ENCODE measurements around the gene AUTS2.

AUTS2 gene

GRCh38 chr7:70036695-70037094, 438.4 kb downstream of the AUTS2 start:
- no peak for DNase-seq (ENCODE audit: low read depth)

GRCh38 chr7:70037171-70037933, 439.1 kb downstream of the AUTS2 start:
- DNase-seq (ENCODE audit: low read depth), result no peak

DNA sequence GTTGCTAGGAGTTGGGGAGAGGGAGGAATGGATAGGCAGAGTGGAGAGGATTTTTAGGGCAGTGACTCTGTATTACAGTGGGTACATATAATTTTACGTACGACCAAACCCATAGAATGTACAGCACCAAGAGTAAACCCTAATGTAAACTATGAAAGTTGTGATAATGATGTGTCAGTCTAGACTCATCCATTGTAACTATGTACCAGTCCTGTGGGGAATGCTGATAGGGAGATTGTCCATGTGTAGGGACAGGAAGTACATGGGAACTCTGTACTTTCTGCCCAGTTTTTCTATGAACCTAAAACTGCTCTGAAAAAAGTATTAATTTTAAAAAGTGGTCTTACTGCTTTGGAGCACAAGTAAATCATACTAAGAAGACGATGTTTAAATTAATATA, 441.8 kb downstream of the AUTS2 start:
- no peak for DNase-seq (ENCODE audit: low read depth)

DNA sequence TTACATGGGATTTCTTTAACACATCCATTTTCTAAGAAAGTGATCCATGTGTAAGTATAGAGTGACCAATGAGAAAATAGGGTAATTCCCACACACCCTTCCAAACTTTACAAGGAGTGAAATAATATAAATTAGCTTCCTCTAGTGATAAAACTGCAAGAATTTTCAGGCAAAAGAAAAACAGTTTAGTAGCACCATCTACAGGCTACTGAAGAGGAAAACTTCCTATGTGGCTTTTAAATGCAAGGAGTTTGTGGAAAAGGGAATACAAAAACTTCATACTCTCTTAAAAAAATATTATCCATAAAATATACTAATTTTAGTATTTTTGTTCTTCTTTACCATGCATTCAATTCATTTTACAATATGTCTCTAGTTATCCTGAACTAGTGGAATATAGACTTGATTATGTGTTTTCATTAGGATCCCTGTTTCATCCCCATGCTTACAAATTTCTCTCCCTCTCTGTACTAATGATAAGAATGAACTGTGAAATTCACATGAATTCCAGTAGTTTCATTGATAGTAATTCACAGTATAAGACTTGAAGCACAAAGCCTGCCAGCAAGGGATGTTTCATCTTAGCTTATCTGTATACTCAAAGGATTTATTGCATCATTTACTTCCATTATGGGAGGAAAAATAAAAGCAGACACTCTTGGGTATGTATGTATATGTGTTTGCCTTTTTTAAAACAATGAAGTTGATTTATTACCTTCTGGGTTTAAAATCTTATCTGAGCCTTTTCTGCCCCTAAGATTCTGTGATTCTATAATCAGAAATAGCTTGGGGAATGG, 442.9 kb downstream of the AUTS2 start:
- no peak for DNase-seq (ENCODE audit: low read depth)

- DNase-seq (ENCODE audit: low read depth), result no peak
These were observed 444.3 kb downstream of the AUTS2 start for GRCh38 chr7:70042533-70042932.

- no peak for DNase-seq (ENCODE audit: low read depth)
These were observed 444.8 kb downstream of the AUTS2 start for GRCh38 chr7:70043015-70043538.

- no peak for DNase-seq (ENCODE audit: low read depth)
These were observed 445.8 kb downstream of the AUTS2 start for GRCh38 chr7:70044064-70044463.

GRCh38 chr7:70044525-70044924, 446.2 kb downstream of the AUTS2 start:
- DNase-seq (ENCODE audit: low read depth), result no peak

DNA sequence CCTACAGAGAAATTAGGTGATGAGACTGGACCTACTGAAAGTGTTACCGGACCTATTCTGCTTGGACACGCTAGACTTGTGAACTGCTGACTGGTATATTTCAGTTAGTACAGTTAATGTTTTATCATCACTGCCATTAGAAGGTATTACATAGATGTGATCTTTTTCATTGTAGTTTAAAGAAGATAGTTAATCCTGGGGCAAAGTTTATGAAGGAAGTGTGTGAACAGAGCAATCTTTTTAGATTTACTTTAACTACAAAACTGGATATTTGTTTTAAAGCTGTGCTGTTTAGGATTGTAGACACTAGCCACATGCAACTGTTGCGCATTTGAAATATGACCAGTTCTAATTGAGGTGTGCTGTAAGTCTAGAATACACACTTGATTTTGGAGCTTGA, 446.7 kb downstream of the AUTS2 start:
- no peak for DNase-seq (ENCODE audit: low read depth)

DNA sequence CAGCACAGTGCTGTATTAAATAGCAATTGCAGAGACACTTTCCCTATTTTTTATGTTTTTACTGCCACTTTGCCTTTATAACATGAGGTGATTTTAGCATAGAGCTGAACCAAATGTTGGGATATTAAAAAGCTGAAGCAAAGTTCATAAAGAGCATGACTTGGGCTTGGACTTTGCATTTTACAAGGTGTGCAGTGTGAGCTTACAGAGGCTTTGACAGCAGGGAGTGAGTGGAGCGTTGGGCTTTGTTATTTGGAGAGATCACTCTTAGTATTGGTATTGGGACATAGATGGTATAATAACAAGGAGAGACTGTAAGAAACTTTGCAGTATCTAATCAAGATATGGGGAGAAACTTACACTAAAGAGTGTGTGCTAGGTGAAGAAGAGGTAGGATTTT, 449.1 kb downstream of the AUTS2 start:
- DNase-seq (ENCODE audit: low read depth), result no peak

GRCh38 chr7:70047891-70048448, 449.7 kb downstream of the AUTS2 start:
- DNase-seq (ENCODE audit: low read depth), result no peak

- DNase-seq (ENCODE audit: low read depth), result no peak
These were observed 453.5 kb downstream of the AUTS2 start for GRCh38 chr7:70051726-70052125.

DNA sequence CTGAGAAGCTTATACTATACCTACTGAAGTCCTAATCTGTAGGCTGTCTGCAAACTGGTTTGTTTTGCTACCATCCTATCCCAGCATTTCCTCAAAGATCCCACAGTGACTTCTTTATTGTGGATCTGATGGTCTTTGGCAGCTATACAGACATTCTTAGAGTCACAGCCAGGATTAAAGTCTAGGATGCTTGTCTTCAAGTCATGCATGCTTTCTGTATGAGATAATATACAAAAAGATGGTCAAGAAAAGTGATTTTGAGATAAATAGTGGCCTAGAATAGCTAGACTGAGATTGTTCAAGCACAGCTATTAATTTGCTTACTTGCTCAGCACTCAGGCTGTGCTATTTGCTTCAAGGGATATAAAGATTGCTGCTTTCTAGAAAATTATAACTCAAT, 454.4 kb downstream of the AUTS2 start:
- DNase-seq (ENCODE audit: low read depth), result no peak

DNA sequence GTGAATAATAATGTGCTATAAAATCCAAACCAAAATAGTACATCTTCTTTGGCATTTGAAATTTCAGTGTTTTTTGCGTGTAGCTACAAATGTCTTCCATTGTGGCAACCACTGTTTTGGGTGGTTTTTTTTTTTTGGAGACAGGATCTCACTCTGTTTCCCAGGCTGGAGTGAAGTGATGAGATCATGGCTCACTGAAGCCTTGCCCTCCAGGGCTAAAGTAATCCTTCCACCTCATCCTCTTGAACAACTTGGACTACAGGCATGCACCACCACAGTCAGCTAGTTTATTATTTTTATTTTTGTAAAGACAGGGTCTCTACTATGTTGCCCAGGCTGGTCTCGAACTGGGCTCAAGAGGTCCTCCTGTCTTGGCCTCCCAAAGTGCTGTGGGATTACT, 455.1 kb downstream of the AUTS2 start:
- DNase-seq (ENCODE audit: low read depth), result no peak

DNA sequence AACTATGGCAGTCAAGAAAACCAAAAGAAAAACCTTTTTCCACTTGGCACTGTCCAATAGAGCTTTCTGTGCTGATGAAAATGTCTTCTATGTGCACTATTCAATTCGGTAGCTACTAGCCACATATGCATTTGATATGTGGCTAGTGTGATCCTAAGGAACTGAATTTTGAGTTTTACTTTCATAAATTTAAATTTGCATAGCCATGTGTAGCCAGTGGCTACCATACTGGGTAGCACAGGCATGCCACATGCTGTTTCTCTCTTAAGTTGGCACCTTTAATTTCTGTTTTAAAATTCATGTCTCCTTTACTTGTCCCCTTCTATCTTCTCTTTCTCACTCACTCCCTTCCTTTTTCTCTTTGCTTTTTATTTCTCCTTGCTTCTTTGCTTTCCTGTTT, 455.7 kb downstream of the AUTS2 start:
- no peak for DNase-seq (ENCODE audit: low read depth)

- no peak for DNase-seq (ENCODE audit: low read depth)
These were observed 458.1 kb downstream of the AUTS2 start for GRCh38 chr7:70056363-70056762.

- no peak for DNase-seq (ENCODE audit: low read depth)
These were observed 462.2 kb downstream of the AUTS2 start for GRCh38 chr7:70060298-70061068.

DNA sequence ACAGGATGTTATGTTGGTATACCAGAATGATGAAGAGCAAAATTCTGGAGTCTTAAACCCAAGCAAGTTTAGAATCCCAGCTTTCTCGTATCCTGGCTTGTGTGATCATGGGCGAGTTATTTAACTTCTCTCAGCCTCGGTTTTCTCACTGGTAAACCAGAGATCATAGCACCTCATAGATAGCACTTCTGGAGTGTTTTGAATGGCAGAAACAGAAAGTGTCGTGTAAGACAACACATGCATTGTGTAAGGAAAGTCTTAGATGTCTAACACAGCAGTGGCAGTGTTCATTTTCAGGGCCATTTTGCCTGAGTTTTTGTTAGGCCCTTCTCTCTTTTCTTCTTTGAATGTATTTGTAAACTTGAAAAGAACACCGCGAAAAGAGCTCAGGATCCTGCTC, 465.1 kb downstream of the AUTS2 start:
- no peak for DNase-seq (ENCODE audit: low read depth)

GRCh38 chr7:70063927-70064326, 465.7 kb downstream of the AUTS2 start:
- DNase-seq (ENCODE audit: low read depth), result no peak

GRCh38 chr7:70066844-70067243, 468.6 kb downstream of the AUTS2 start:
- DNase-seq (ENCODE audit: low read depth), result no peak

- DNase-seq (ENCODE audit: low read depth), result no peak
These were observed 470.3 kb downstream of the AUTS2 start for GRCh38 chr7:70068531-70068930.

DNA sequence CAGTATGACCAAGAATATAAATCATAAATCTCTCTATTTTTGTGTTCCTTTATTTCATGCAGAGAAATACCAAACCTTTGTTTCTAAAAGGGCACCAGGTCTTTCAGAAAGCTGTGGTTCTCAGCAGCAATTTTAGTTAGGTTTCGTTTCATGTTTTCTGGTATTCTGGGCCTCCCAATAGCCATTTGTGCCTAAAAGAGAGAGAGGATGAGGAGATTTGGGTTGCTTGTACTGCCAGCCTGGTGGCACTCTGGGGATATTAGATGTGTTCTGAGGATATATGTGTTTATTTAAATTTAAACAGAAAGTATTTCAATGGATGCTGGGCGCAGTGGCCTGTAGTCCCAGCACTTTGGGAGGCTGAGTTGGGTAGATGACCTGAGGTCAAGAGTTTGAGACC, 471.7 kb downstream of the AUTS2 start:
- DNase-seq (ENCODE audit: low read depth), result no peak
